ENCODE results near the gene B3GAT1.

DNA sequence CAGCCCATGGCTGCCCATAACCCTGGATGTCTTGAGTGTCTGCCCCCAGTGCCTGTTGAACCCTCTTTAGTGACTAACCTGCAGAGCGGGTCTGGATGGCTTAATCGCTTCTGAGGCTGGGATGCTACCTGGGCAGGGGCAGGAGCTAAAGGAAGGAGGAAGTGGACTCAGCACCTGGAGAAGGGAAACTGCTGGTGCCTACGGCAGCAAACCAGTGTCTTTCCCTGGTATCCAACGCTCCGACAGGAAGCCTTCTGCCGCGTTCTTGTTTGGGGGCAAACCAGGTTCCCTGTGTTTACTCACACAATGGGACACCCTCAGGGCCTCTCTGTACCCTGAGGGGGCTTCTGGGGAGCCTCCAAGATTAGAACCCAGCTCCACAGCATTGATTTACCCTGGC, 38.1 kb upstream of the B3GAT1 start:
- no peak for TF ChIP-seq EZH2 (IDR thresholded peaks at IDR 0.05; ENCODE audit: borderline replicate concordance, low read depth, low read length, poor library complexity, severe bottlenecking)
- TF ChIP-seq, protein P1, sequence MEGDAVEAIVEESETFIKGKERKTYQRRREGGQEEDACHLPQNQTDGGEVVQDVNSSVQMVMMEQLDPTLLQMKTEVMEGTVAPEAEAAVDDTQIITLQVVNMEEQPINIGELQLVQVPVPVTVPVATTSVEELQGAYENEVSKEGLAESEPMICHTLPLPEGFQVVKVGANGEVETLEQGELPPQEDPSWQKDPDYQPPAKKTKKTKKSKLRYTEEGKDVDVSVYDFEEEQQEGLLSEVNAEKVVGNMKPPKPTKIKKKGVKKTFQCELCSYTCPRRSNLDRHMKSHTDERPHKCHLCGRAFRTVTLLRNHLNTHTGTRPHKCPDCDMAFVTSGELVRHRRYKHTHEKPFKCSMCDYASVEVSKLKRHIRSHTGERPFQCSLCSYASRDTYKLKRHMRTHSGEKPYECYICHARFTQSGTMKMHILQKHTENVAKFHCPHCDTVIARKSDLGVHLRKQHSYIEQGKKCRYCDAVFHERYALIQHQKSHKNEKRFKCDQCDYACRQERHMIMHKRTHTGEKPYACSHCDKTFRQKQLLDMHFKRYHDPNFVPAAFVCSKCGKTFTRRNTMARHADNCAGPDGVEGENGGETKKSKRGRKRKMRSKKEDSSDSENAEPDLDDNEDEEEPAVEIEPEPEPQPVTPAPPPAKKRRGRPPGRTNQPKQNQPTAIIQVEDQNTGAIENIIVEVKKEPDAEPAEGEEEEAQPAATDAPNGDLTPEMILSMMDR (conservative IDR thresholded peaks at IDR 0.05; ENCODE audit: low read depth, low read length), result no peak

Measured in A673 (cell line).